Stimulated activated CD4-positive, alpha-beta T cell treated with anti-CD3 and anti-CD28 coated beads, TNF-alpha, amount 100 ng/mL, for 24 hours (primary cell): ENCODE measurements around the gene RNF187.

ENCODE experiments used
- DNase-seq, 3 experiments: peaks; one replicate each; pipeline ENCODE4 v3.0.0-alpha.2; 2020; ENCODE audit warnings: low read depth in 3 of 3

Gene RNF187

GRCh38 chr1:228544021-228544850, 57.1 kb downstream of the RNF187 start:
- no peak for DNase-seq

GRCh38 chr1:228544921-228545591, 57.9 kb downstream of the RNF187 start:
- no peak for DNase-seq
